ENCODE measurements around the gene APLN.
A peak's percentile ranks its signal among the peaks of the same experiment; 100 is the strongest.

The APLN gene

GRCh38 chrX:129600981-129601424 lies 53.8 kb downstream of the APLN start:
- Mint-ChIP-seq H3K4me3 (no peak overlapping the region), H3K4me1 (peaks cover 12% of the 10 kb centered on the region), H3K27me3 (ENCODE audit: low read depth) (peaks cover 4% of the 10 kb centered on the region), H3K36me3 (ENCODE audit: low read depth) (peaks cover 21% of the 10 kb centered on the region), H3K9me3 (no peaks in the 10 kb centered on the region), H3K27ac (peak overlapping the region in 1 of 3 experiments; percentile 78)
- peak; percentile 65 to 69 (median 67) for TF ChIP-seq CTCF (IDR thresholded peaks at IDR 0.05; ENCODE audit: unreplicated experiment in 3 of 3)

GRCh38 chrX:129599996-129600395 lies 54.8 kb downstream of the APLN start:
- Mint-ChIP-seq H3K36me3 (ENCODE audit: low read depth) (peaks cover 21% of the 10 kb centered on the region), H3K9me3 (no peaks in the 10 kb centered on the region), H3K4me3 (no peak overlapping the region), H3K4me1 (peaks cover 7% of the 10 kb centered on the region), H3K27me3 (ENCODE audit: low read depth) (peaks cover 4% of the 10 kb centered on the region), H3K27ac (peak overlapping the region in 1 of 3 experiments; percentile 22)
- TF ChIP-seq CTCF (IDR thresholded peaks at IDR 0.05; ENCODE audit: unreplicated experiment in 3 of 3), result no peak

GRCh38 chrX:129599499-129599898 lies 55.3 kb downstream of the APLN start:
- H3K27ac Mint-ChIP-seq, result peak overlapping the region in 1 of 3 experiments; percentile 22
- H3K36me3 Mint-ChIP-seq (ENCODE audit: low read depth), result peaks cover 21% of the 10 kb centered on the region
- H3K27me3 Mint-ChIP-seq (ENCODE audit: low read depth), result peaks cover 4% of the 10 kb centered on the region
- H3K4me3 Mint-ChIP-seq, result no peak overlapping the region
- H3K4me1 Mint-ChIP-seq, result peaks cover 7% of the 10 kb centered on the region
- no peak for TF ChIP-seq CTCF (IDR thresholded peaks at IDR 0.05; ENCODE audit: unreplicated experiment in 3 of 3)
- no peaks in the 10 kb centered on the region for H3K9me3 Mint-ChIP-seq

- Mint-ChIP-seq H3K36me3 (ENCODE audit: low read depth) (peaks cover 24% of the 10 kb centered on the region), H3K4me1 (peaks cover 5% of the 10 kb centered on the region), H3K27ac (no peak overlapping the region), H3K4me3 (no peak overlapping the region), H3K9me3 (no peaks in the 10 kb centered on the region), H3K27me3 (ENCODE audit: low read depth) (peaks cover 4% of the 10 kb centered on the region)
- TF ChIP-seq CTCF (IDR thresholded peaks at IDR 0.05; ENCODE audit: unreplicated experiment in 3 of 3), result no peak
Measured at GRCh38 chrX:129597905-129598304, 56.9 kb downstream of the APLN start.

GRCh38 chrX:129596077-129596476 lies 58.7 kb downstream of the APLN start:
- peaks cover 6% of the 10 kb centered on the region for H3K4me1 Mint-ChIP-seq
- H3K27me3 Mint-ChIP-seq (ENCODE audit: low read depth), result peaks cover 4% of the 10 kb centered on the region
- no peak overlapping the region for H3K4me3 Mint-ChIP-seq
- H3K9me3 Mint-ChIP-seq, result no peaks in the 10 kb centered on the region
- TF ChIP-seq CTCF (IDR thresholded peaks at IDR 0.05; ENCODE audit: unreplicated experiment in 3 of 3), result no peak
- peaks cover 30% of the 10 kb centered on the region for H3K36me3 Mint-ChIP-seq (ENCODE audit: low read depth)
- no peak overlapping the region for H3K27ac Mint-ChIP-seq

Measured in nephron (organoid).